NCI-H1092 treated with DMSO at 0.1 percent for 48 hours (cell line): Measurements from ENCODE around the gene TBC1D7.

Experiments
- DNase-seq: peaks from one replicate; lab custom pipeline; 2025; lab: John Stamatoyannopoulos, UW

Gene TBC1D7

GRCh38 chr6:13272131-13273046, 55.9 kb downstream of the TBC1D7 start:
- no peak for DNase-seq

- DNase-seq, result no peak
Measured at GRCh38 chr6:13268913-13269518, 59.3 kb downstream of the TBC1D7 start.

- no peak for DNase-seq
Measured at GRCh38 chr6:13267142-13267651, 61.1 kb downstream of the TBC1D7 start.

GRCh38 chr6:13263669-13264068, 64.7 kb downstream of the TBC1D7 start:
- no peak for DNase-seq

GRCh38 chr6:13262302-13263230, 65.8 kb downstream of the TBC1D7 start:
- DNase-seq, result no peak

GRCh38 chr6:13261464-13261994, 66.8 kb downstream of the TBC1D7 start:
- DNase-seq, result no peak

GRCh38 chr6:13260831-13261230, 67.5 kb downstream of the TBC1D7 start:
- no peak for DNase-seq

GRCh38 chr6:13260101-13260598, 68.2 kb downstream of the TBC1D7 start:
- DNase-seq, result no peak

GRCh38 chr6:13259393-13259792, 68.9 kb downstream of the TBC1D7 start:
- no peak for DNase-seq

- no peak for DNase-seq
Measured at GRCh38 chr6:13256266-13257001, 71.9 kb downstream of the TBC1D7 start.
